T-cell (primary cell): ENCODE measurements around the gene GGT6. TPM values are rescaled to one million over a fixed set of nuclear protein-coding genes. Genes with fewer than 3 reads are reported as not detected.

Source experiments
- ATAC-seq, 4 experiments: fragments of 200-7000 bp in 3 of 4; fragments of 150-1000 bp in 1 of 4; cut with Tn5 transposase; replicated peaks in 1 of 4; 1 replicate in 3 of 4; 2 replicates in 1 of 4; pipeline ENCODE4 v1.10.0; 2021; ENCODE audit warnings: moderate library complexity in 3 of 4, mild to moderate bottlenecking in 2 of 4, moderate number of reproducible peaks in 1 of 4
- CTCF ChIA-PET, 2 donors: fragments of 300-600 bp; sonication (Branson Sonifier 250); formaldehyde crosslinking; loops; one replicate each; lab custom pipeline; 2022; ENCODE audit warnings: antibody characterized with exemption in 2 of 2; lab: Charles Lee
- POLR2A ChIA-PET, 2 donors: fragments of 300-600 bp; sonication (Branson Sonifier 250); formaldehyde crosslinking; loops; one replicate each; lab custom pipeline; 2022; ENCODE audit warnings: antibody characterized with exemption in 2 of 2; lab: Charles Lee
- DNase-seq, 35 experiments: peaks; one replicate each; pipeline versions ENCODE4 v3.0.0 to v3.0.0-alpha.2; 2013 to 2023
- H3K27ac ChIP-seq: one replicate; pipeline ENCODE4 v1.5.1; 2013; ENCODE audit warnings: low read length
- H3K27me3 ChIP-seq, 2 experiments: replicated peaks in 1 of 2; 1 replicate in 1 of 2; 2 replicates in 1 of 2; pipeline versions ENCODE4 v1.6.1 to v1.7.0; 2013; ENCODE audit warnings: low read length in 1 of 2, mixed read lengths in 1 of 2; ENCODE audit not compliant: control insufficient read depth in 2 of 2, insufficient read depth in 2 of 2; ENCODE audit errors: extremely low read depth in 1 of 2
- H3K36me3 ChIP-seq, 2 donors: 1 replicate in 1 of 2; 2 replicates in 1 of 2; pipeline versions ENCODE4 v1.6.1 to v1.7.0; 2013; ENCODE audit warnings: low read length in 1 of 2; ENCODE audit not compliant: control insufficient read depth in 2 of 2, insufficient read depth in 1 of 2; ENCODE audit errors: extremely low read depth in 1 of 2
- H3K4me1 ChIP-seq, 2 experiments: 1 replicate in 1 of 2; 2 replicates in 1 of 2; pipeline versions ENCODE4 v1.6.1 to v1.7.0; 2013; ENCODE audit warnings: low read length in 2 of 2, mixed read lengths in 1 of 2; ENCODE audit not compliant: insufficient read depth in 2 of 2, control insufficient read depth in 1 of 2; ENCODE audit errors: extremely low read depth in 1 of 2
- H3K4me3 ChIP-seq, 2 donors: 1 replicate in 1 of 2; 2 replicates in 1 of 2; pipeline versions ENCODE4 v1.5.1 to v1.7.0; 2013; ENCODE audit warnings: mild to moderate bottlenecking in 2 of 2, low read length in 1 of 2, moderate library complexity in 1 of 2; ENCODE audit not compliant: control insufficient read depth in 1 of 2; ENCODE audit errors: extremely low read depth in 1 of 2
- H3K9me3 ChIP-seq: 2 replicates; pipeline ENCODE4 v1.7.0; 2013
- H3K27ac Mint-ChIP-seq, 2 donors: one replicate each; pipeline ENCODE4 v1.8.0; 2020 to 2021; ENCODE audit warnings: mild to moderate bottlenecking in 2 of 2, mixed read lengths in 2 of 2
- H3K27me3 Mint-ChIP-seq, 2 donors: one replicate each; pipeline ENCODE4 v1.8.0; 2021 to 2022; ENCODE audit warnings: mixed read lengths in 2 of 2
- H3K36me3 Mint-ChIP-seq: one replicate; pipeline ENCODE4 v1.8.0; 2021; ENCODE audit warnings: mixed read lengths
- H3K4me1 Mint-ChIP-seq, 3 donors: one replicate each; pipeline ENCODE4 v1.8.0; 2020 to 2022; ENCODE audit warnings: mixed read lengths in 3 of 3, mild to moderate bottlenecking in 1 of 3
- H3K4me3 Mint-ChIP-seq, 3 donors: one replicate each; pipeline ENCODE4 v1.8.0; 2020 to 2022; ENCODE audit warnings: mild to moderate bottlenecking in 3 of 3, mixed read lengths in 3 of 3, moderate library complexity in 3 of 3
- H3K9me3 Mint-ChIP-seq, 3 donors: one replicate each; pipeline ENCODE4 v1.8.0; 2020 to 2022; ENCODE audit warnings: mixed read lengths in 3 of 3
- WGBS: methylation state at CpG from one replicate; pipeline ENCODE4 v1.1.5; 2013; ENCODE audit warnings: missing lambda C conversion rate; ENCODE audit not compliant: insufficient coverage; 5-methylcytosine and 5-hydroxymethylcytosine counted together
- total RNA-seq, 35 experiments: library from RNA in 6 of 35; stranded (reverse) in 6 of 35; fragments of 120-200 nt in 1 of 35; gene quantifications; one replicate each; pipeline versions ENCODE4 v1.2.1 to v1.2.4 and lab custom pipeline; 2013 to 2026

GGT6 gene
- total RNA-seq, 5 donors from 2014 or later (not counting 1 experiment from before 2014, with no cell fraction given), result not detected

DNA sequence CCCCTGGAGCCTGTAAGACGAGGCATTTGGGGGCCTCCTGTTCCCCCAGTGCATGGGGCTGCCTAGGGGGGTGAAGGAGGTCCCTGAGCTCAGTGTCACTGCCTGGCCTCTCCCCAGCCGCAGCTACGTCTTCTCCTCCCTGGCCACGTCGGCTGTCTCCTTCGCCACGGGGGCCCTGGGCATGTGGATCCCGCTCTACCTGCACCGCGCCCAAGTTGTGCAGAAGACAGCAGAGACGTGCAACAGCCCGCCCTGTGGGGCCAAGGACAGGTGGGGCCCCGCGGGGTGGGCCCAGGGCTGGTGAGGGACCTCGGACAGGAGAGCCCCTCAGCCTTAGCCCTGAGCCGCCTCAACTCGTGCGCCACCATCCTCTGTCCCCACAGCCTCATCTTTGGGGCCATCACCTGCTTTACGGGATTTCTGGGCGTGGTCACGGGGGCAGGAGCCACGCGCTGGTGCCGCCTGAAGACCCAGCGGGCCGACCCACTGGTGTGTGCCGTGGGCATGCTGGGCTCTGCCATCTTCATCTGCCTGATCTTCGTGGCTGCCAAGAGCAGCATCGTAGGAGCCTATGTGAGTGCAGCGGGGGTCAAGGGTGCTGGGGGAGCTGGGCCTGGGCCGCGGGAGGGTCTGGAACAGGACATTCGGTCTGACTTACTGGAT lies 27.4 kb downstream of the GGT6 start:
- H3K4me3 ChIP-seq, result no peak overlapping the region
- no peak overlapping the region for H3K27ac ChIP-seq
- peaks cover 0 to 5% (median 1%) of the 10 kb centered on the region in 3 donors for H3K4me1 Mint-ChIP-seq
- no peaks in the 10 kb centered on the region for H3K36me3 Mint-ChIP-seq
- H3K27me3 Mint-ChIP-seq, result peaks cover 7 to 11% of the 10 kb centered on the region in 2 donors
- no peaks in the 10 kb centered on the region for H3K9me3 Mint-ChIP-seq
- H3K27me3 ChIP-seq, result peaks cover 0 to 42% of the 10 kb centered on the region in 2 experiments
- CTCF ChIA-PET, result no interaction called here
- POLR2A ChIA-PET, result no interaction called here
- H3K4me3 Mint-ChIP-seq, result no peak overlapping the region
- H3K9me3 ChIP-seq, result no peaks in the 10 kb centered on the region
- H3K4me1 ChIP-seq, result no peaks in the 10 kb centered on the region
- DNase-seq (no peak), ATAC-seq (no peak)
- WGBS, result 89% methylated on average over 22 of the region's 33 CpGs
- H3K27ac Mint-ChIP-seq, result no peak overlapping the region
- no peaks in the 10 kb centered on the region for H3K36me3 ChIP-seq

DNA sequence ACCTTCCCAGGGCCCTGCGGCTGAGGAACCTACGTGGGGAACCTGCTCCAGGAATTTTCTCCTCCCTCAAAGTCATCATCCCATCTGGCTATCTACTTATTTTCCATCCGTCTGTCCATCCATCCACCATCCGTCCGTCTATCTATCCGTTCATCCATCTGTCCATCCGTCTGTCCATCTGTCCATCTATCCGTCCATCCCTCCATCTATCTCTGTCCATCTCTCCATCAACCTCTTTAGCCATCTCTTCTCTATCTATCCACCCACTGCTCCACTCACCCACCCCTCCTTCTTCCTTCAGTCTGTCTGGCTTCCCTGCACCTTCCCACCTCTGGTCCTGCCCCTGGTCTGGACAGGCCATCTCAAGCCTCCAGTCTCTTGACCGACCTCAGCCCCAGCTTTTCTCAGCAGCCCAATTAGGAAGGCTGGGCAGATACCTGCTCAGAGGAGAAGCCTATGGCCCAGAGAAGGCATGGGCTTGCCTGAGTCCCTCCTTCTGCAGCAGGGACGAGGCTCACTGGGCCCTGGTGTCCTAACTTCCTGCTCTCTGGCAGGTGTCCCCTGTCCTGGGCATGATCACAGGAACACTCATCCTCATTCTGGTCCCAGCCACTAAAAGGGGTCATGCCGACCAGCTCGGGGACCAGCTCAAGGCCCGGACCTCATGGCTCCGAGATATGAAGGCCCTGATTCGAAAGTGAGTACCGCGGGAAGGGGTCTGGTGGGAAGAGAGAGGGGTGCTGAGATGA lies 28.2 kb downstream of the GGT6 start:
- no peaks in the 10 kb centered on the region for H3K4me1 ChIP-seq
- WGBS, result 88% methylated on average over 10 of the region's 17 CpGs
- Mint-ChIP-seq H3K27me3 (peaks cover 7 to 11% of the 10 kb centered on the region in 2 donors), H3K36me3 (no peaks in the 10 kb centered on the region), H3K4me3 (no peak overlapping the region), H3K9me3 (no peaks in the 10 kb centered on the region), H3K27ac (no peak overlapping the region), H3K4me1 (peaks cover 0 to 5% (median 1%) of the 10 kb centered on the region in 3 donors)
- ChIA-PET CTCF (no interaction called here), POLR2A (no interaction called here)
- ATAC-seq (no peak), DNase-seq (no peak)
- no peak overlapping the region for H3K27ac ChIP-seq
- H3K9me3 ChIP-seq, result no peaks in the 10 kb centered on the region
- no peaks in the 10 kb centered on the region for H3K36me3 ChIP-seq
- H3K4me3 ChIP-seq, result no peak overlapping the region
- peaks cover 0 to 42% of the 10 kb centered on the region in 2 experiments for H3K27me3 ChIP-seq

DNA sequence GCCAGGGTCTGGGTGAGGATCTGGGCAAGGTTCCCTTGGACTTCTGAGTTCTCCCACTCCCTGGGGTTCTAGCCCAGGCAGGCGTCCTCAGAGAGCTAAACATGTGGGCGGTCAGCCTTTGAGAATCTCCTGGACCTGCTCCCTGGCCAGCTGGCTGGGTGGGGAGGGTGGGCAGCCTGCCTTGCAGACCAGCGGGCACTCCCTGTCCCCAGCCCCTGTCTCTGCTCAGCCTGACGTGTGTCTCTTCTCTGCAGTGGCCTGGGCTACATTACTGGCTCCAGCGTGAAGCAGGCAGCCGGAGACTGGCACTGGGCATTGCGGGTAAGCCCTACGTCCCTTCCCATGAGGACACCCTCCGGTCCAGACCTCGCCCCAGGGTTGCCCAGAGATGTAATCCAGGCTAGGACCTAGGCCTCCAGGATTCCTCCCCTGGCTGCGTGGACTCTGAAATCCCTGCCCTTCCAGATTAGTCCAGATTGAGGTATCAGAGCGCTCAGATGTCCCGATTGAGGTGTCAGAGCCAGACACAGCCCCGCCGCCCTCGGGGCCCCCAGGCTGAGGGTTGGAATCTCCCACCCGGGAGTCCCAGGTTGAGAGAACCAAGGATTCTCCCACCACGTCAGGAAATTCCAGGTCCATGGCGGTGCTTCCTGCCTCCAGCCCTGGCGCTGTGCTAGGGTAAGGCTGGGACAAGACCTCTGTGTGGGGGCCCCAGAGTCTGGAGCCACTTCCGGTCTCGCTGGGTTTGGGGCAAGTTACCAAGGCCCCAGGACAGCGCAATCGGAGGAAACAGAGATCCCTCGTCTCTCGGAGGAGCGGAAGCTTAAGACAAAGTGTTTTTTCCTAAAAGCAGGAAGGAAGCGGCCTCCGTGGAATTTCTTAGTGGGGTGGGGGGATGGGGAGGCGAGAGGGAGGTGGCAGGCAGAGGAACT lies 29.3 kb downstream of the GGT6 start:
- Mint-ChIP-seq H3K4me1 (peaks cover 0 to 5% (median 0%) of the 10 kb centered on the region in 3 donors), H3K36me3 (no peaks in the 10 kb centered on the region), H3K9me3 (no peaks in the 10 kb centered on the region), H3K27ac (no peak overlapping the region), H3K27me3 (peaks cover 7 to 11% of the 10 kb centered on the region in 2 donors), H3K4me3 (no peak overlapping the region)
- no peaks in the 10 kb centered on the region for H3K9me3 ChIP-seq
- ATAC-seq (no peak), DNase-seq (no peak)
- no peaks in the 10 kb centered on the region for H3K36me3 ChIP-seq
- ChIA-PET CTCF (no interaction called here), POLR2A (no interaction called here)
- WGBS, result 81% methylated on average over 27 of the region's 30 CpGs
- peaks cover 0 to 42% of the 10 kb centered on the region in 2 experiments for H3K27me3 ChIP-seq
- H3K27ac ChIP-seq, result no peak overlapping the region
- no peaks in the 10 kb centered on the region for H3K4me1 ChIP-seq
- no peak overlapping the region for H3K4me3 ChIP-seq

DNA sequence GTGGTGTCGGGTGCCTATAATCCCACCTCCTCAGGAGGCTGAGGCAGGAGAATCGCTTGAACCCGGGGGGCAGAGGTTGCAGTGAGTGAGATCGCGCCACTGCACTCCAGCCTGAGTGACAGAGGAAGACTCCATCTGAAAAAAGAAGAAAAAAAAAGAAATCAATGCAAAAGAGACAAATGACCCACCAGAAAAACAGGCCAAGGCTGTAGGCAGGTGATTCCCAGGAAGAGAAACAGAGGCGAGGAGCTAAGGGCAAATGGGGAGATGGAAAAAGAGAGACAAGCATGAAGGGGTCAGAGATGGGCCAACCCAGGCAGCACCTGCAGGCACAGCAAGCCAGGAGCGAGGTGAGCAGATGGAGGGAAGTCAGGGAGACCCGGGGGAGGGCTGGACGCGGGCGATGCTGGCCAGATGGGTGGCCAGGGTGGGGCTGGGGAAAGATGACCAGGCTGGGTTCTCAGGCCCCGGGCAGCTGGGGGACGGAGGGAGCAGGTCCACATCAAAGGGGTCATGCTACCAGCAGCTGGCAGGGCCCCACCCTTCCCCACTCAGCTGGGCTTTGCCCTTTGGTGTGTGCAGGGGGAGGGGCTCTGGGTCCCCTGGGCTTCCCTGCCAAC lies 30.7 kb downstream of the GGT6 start:
- Histone ChIP-seq H3K4me3 (no peak overlapping the region), H3K27me3 (peaks cover 0 to 35% of the 10 kb centered on the region in 2 experiments), H3K27ac (no peak overlapping the region), H3K4me1 (no peaks in the 10 kb centered on the region), H3K9me3 (no peaks in the 10 kb centered on the region), H3K36me3 (no peaks in the 10 kb centered on the region)
- Mint-ChIP-seq H3K4me3 (no peak overlapping the region), H3K36me3 (no peaks in the 10 kb centered on the region), H3K9me3 (no peaks in the 10 kb centered on the region), H3K4me1 (no peaks in the 10 kb centered on the region), H3K27me3 (peaks cover 7 to 11% of the 10 kb centered on the region in 2 donors), H3K27ac (no peak overlapping the region)
- DNase-seq (no peak), ATAC-seq (no peak)
- 86% methylated on average over 9 of the region's 13 CpGs for WGBS
- ChIA-PET CTCF (no interaction called here), POLR2A (no interaction called here)

DNA sequence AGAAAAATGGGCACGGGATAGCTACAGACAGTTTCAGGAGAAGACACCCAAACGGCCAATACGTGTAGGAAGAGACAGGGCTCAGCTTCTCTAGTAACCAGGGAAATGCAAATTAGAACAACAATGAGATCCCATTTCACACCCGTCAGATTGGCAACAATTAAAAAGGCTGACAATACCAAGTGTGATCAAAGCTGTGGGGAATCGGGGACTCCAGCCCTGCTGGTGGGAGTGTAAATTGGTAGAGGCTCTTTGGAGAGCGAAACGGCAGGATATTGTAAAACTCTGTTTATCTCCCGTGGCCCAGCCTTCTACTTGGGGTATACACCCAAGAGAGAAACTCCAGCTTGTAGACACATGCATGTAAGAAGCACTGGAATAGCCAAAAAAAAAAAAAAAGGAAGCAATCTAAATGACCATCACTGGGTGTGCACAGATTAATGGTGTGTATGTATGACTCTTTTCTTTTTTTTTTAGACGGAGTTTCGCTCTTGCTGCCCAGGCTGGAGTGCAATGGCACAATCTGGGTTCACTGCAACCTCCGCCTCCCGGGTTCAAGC lies 32.7 kb downstream of the GGT6 start:
- no peak for ATAC-seq
- Mint-ChIP-seq H3K36me3 (no peaks in the 10 kb centered on the region), H3K27me3 (peaks cover 4 to 11% of the 10 kb centered on the region in 2 donors), H3K4me1 (no peaks in the 10 kb centered on the region), H3K27ac (no peak overlapping the region), H3K9me3 (no peaks in the 10 kb centered on the region), H3K4me3 (no peak overlapping the region)
- ChIA-PET POLR2A (no interaction called here), CTCF (no interaction called here)
- H3K9me3 ChIP-seq, result no peaks in the 10 kb centered on the region
- H3K27me3 ChIP-seq, result peaks cover 0 to 16% of the 10 kb centered on the region in 2 experiments
- no peaks in the 10 kb centered on the region for H3K4me1 ChIP-seq
- no peaks in the 10 kb centered on the region for H3K36me3 ChIP-seq
- no peak overlapping the region for H3K27ac ChIP-seq
- DNase-seq, result no peak
- WGBS, result 95% methylated on average over 7 of the region's 12 CpGs
- no peak overlapping the region for H3K4me3 ChIP-seq
